Ascending aorta (tissue), 2 donors: ENCODE results near the gene CYP19A1. TPM values are rescaled to one million over a fixed set of nuclear protein-coding genes. Genes with fewer than 3 reads are reported as not detected.

Experiments
- DNase-seq, 2 donors: peaks; one replicate each; pipeline ENCODE4 v3.0.0-alpha.2; 2019; ENCODE audit warnings: low spot score in 2 of 2
- H3K27ac ChIP-seq, 2 donors: fragments of 200-600 bp; sonication (generic); one replicate each; pipeline ENCODE4 v1.5.1; 2016 to 2017; ENCODE audit warnings: mild to moderate bottlenecking in 1 of 2
- H3K27me3 ChIP-seq: fragments of 200-600 bp; sonication (generic); one replicate; pipeline ENCODE4 v1.5.1; 2017
- H3K36me3 ChIP-seq, 2 donors: fragments of 200-600 bp; sonication (generic); one replicate each; pipeline ENCODE4 v1.5.1; 2016
- H3K4me1 ChIP-seq, 2 donors: fragments of 200-600 bp; sonication (generic); one replicate each; pipeline ENCODE4 v1.5.1; 2016 to 2017; ENCODE audit warnings: mild to moderate bottlenecking in 1 of 2
- H3K4me3 ChIP-seq, 2 donors: fragments of 200-600 bp; sonication (generic); one replicate each; pipeline ENCODE4 v1.5.1; 2016 to 2017; ENCODE audit warnings: mild to moderate bottlenecking in 1 of 2
- H3K9me3 ChIP-seq, 2 donors: fragments of 200-600 bp; sonication (generic); one replicate each; pipeline ENCODE4 v1.5.1; 2016
- CTCF ChIP-seq, 3 experiments: fragments of 200-600 bp in 2 of 3; fragments of 450-650 bp in 1 of 3; sonication (generic) in 2 of 3; IDR thresholded peaks; one replicate each; pipeline ENCODE4 v1.5.1; 2016 to 2019; ENCODE audit warnings: antibody characterized with exemption in 3 of 3, mild to moderate bottlenecking in 1 of 3, moderate library complexity in 1 of 3
- intact Hi-C: fragments of 100-400 bp; cut with DNase I; formaldehyde crosslinking; loops from one replicate; pipeline ENCODE4 v1.15.1; 2023
- total RNA-seq: library from RNA; depleted of rRNA; stranded (reverse); fragments of >200 nt; gene quantifications from one replicate; pipeline ENCODE4 v1.1.0, GENCODE V29; 2016

Gene CYP19A1
- total RNA-seq, 1 donor from 2014 or later, result 95.7 TPM

- intact Hi-C loops, result no loop called here
- Histone ChIP-seq H3K36me3 (no peaks in the 10 kb centered on the region), H3K9me3 (no peaks in the 10 kb centered on the region), H3K27ac (no peak overlapping the region), H3K4me1 (no peaks in the 10 kb centered on the region), H3K4me3 (no peak overlapping the region), H3K27me3 (no peaks in the 10 kb centered on the region)
- DNase-seq, result no peak
- no peak for TF ChIP-seq CTCF (IDR thresholded peaks at IDR 0.05)
Measured at GRCh38 chr15:51313074-51313393, 25.4 kb downstream of the CYP19A1 start.

- TF ChIP-seq CTCF (IDR thresholded peaks at IDR 0.05), result no peak
- Histone ChIP-seq H3K36me3 (no peaks in the 10 kb centered on the region), H3K9me3 (no peaks in the 10 kb centered on the region), H3K27me3 (no peaks in the 10 kb centered on the region), H3K27ac (no peak overlapping the region), H3K4me3 (no peak overlapping the region), H3K4me1 (no peaks in the 10 kb centered on the region)
- intact Hi-C loops, result no loop called here
- no peak for DNase-seq
Measured at GRCh38 chr15:51312166-51313073, 26.0 kb downstream of the CYP19A1 start.

- H3K27me3 ChIP-seq, result no peaks in the 10 kb centered on the region
- H3K27ac ChIP-seq, result no peak overlapping the region
- H3K9me3 ChIP-seq, result no peaks in the 10 kb centered on the region
- no peaks in the 10 kb centered on the region for H3K36me3 ChIP-seq
- H3K4me3 ChIP-seq, result no peak overlapping the region
- intact Hi-C loops, result no loop called here
- TF ChIP-seq CTCF (IDR thresholded peaks at IDR 0.05), result no peak
- DNase-seq, result no peak
- no peaks in the 10 kb centered on the region for H3K4me1 ChIP-seq
Measured at GRCh38 chr15:51311510-51311909, 26.9 kb downstream of the CYP19A1 start.

GRCh38 chr15:51310064-51310463 is 28.3 kb downstream of the CYP19A1 start:
- Histone ChIP-seq H3K4me1 (no peaks in the 10 kb centered on the region), H3K27ac (peak overlapping the region; percentile 19 to 35), H3K4me3 (no peak overlapping the region), H3K9me3 (no peaks in the 10 kb centered on the region), H3K27me3 (no peaks in the 10 kb centered on the region), H3K36me3 (no peaks in the 10 kb centered on the region)
- no peak for TF ChIP-seq CTCF (IDR thresholded peaks at IDR 0.05)
- no peak for DNase-seq
- intact Hi-C loops, result no loop called here

GRCh38 chr15:51307811-51308210 is 30.6 kb downstream of the CYP19A1 start:
- Histone ChIP-seq H3K27ac (no peak overlapping the region), H3K4me3 (no peak overlapping the region), H3K27me3 (no peaks in the 10 kb centered on the region), H3K9me3 (no peaks in the 10 kb centered on the region), H3K36me3 (no peaks in the 10 kb centered on the region), H3K4me1 (no peaks in the 10 kb centered on the region)
- no peak for TF ChIP-seq CTCF (IDR thresholded peaks at IDR 0.05)
- intact Hi-C loops, result loop anchor here (5.0 kb wide), 1 partner anchor 39 kb away; no protein-coding TSS in a partner anchor
- DNase-seq, result no peak
